NCI-H2029 (cell line): ENCODE data around the gene NPAS4.
"Not testable (repeated sequence)": the region's sequence is repeated elsewhere in the genome, so short reads cannot be mapped to it uniquely, and the experiment has no call there.

Experiments used
- DNase-seq: peaks from one replicate; lab custom pipeline; 2025; lab: John Stamatoyannopoulos, UW

Gene NPAS4

DNA sequence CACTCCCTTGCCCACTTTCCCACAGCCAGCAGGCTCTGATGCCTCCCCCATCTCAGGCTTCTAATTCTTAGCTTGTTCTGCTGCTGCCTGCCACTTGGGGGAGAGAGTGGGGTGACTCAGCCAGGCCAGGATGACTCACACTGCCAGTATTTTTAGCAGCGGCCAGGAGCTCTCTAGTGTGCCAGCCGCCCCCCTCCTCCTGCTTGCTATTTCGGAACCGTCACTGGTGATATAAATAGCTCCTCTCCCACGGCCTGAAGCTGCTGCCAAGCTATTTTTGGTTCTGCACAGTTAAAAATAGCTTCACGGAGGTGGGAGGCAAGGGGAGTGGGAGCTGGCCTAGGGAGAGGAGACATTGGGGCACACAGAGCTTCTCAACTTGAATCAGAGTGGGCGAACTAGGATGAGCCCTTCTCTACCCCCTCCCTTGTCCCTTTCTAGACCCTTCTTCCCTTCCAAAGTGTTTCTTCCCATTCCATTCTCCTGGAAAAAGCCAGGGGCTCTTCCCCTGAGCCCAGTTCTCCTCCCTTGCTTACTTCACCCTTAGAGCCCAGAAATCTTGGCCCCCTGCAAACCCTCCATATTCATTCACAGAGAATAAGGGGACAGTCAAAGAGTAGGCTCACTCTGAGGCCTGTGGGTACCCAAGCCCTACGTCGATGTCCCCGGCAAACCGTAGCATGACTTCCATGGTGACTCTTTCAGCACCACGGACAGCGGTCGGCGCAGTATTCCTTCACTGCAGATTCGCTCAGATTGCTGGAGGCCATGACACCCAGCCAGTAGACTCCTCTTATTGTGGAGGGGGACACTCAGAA, 2.5 kb upstream of the NPAS4 start:
- DNase-seq: peak; percentile 42

GRCh38 chr11:66418986-66419308, 1.9 kb upstream of the NPAS4 start:
- DNase-seq: no peak

- DNase-seq: peak; percentile 4
Measured at GRCh38 chr11:66419825-66420224, 1.0 kb upstream of the NPAS4 start.

DNA sequence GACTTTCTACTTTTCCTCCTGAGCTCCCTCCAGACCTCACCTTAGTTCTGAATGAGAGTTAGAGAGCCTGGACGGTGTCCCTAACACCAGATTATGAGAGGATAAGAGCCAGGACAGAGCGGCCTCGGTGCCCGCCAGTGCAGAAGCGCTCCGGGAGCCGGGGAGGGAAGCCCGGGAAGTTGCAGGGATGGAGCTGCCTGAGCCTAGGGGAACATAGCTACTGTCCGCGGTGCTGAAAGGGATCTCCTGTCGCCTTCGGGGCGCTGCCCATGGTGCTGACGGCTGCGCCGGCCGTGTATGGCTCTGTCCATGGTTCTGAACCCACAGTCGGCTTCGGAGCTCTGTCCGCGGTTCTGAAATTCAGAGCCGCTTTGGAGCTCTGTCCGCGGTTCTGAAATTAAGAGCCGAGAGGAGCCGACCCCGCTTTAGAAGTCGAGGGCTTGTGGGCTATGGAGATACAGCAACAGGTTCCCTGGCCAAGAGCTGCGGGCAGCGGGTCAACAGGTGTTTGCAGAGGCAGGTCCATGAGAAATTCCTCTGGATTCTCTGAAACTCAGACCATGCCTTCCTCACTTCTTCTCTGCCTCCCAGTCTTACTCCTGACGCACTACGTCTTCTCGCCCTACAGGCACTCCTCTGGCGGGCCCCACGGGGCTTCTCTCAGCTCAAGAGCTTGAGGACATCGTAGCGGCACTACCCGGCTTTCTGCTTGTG, 814 bp downstream of the NPAS4 start:
- DNase-seq: no peak

GRCh38 chr11:66426314-66426713, 5.5 kb downstream of the NPAS4 start:
- DNase-seq: no peak

- no peak for DNase-seq
Measured at GRCh38 chr11:66428933-66429332, 8.1 kb downstream of the NPAS4 start.

DNA sequence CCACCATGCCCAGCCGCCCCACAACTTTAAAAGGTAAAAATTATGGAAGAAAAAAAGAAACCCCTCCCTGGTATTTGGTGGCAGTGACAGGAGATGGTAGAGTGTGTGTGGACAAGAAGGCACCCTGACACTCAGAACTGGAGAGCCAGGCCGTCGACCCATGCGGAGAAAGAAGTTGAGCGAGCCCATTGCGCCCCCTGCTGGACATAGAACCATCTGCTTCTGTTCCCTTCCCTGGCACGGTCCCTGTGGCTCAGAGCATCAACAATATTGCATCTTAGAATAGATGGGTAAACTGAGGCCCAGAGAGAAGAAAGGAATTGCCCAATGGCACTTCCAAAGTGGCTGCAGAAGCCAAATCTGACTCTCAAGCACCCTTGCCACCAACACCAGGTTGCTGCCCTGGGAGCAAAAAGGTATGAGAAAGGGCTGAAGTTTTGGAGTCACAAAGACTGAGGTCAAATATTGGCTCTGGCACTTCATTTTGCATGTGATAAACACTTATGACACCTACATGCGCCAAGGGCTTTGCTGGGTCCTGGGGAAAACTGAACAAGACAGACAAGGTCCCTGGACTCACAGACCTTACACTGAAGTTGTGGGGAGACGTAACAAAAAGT, 9.3 kb downstream of the NPAS4 start:
- peak; percentile 46 for DNase-seq

DNA sequence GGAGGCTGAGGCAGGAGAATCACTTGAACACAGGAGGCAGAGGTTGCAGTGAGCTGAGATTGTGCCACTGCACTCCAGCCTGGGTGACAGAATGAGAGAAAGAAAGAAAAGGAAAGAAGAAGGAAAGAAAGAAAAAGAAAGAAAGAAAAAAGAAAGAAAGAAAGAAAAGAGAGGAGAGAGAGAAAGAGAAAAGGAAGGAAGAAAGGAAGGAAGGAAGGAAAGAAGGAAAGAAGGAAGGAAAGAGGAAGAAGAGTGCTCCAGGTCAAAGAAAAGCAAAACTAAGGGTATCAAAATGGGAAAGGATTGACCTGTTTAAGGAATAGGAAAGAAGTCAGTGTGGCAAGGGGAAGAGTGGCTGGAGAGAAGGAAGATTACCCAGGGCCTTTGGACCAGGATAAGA, 10.5 kb downstream of the NPAS4 start:
- not testable (repeated sequence) for DNase-seq

DNA sequence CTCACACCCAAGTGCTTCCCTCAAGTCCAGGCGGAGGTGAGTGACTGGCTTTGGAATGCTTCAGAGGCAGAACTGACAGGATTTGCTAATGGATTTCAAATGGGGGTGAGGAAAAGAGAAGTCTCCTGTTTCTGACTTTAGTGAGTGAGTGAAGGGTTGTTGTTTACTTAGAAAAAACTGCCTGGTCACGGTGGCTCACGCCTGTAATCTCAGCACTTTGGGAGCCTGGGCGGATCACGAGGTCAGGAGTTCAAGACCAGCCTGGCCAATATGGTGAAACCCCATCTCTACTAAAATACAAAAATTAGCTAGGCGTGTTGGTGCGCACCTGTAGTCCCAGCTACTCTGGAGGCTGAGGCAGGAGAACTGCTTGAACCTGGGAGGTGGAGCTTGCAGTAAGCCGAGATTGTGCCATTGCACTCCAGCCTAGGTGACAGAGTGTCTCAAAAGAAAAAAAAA, 11.1 kb downstream of the NPAS4 start:
- DNase-seq: not testable (repeated sequence)

DNA sequence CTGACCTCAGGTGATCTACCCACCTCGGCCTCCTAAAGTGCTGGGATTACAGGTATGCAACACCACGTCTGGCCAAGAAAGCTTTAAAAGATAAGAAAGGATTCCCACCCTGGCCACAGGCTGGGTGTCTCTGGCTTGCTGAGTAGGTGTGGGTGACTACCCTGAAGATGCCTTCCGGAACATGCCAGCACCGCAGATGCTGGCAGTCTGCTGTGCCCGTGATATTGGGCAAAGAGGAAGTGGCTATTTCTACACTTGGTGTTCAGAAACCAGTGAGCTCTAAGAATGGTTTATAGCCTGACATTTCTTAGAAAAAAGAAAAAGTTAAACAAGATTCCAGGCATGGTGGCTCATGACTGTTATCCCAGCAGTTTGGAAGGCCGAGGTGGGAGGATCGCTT, 11.8 kb downstream of the NPAS4 start:
- DNase-seq: no peak

DNA sequence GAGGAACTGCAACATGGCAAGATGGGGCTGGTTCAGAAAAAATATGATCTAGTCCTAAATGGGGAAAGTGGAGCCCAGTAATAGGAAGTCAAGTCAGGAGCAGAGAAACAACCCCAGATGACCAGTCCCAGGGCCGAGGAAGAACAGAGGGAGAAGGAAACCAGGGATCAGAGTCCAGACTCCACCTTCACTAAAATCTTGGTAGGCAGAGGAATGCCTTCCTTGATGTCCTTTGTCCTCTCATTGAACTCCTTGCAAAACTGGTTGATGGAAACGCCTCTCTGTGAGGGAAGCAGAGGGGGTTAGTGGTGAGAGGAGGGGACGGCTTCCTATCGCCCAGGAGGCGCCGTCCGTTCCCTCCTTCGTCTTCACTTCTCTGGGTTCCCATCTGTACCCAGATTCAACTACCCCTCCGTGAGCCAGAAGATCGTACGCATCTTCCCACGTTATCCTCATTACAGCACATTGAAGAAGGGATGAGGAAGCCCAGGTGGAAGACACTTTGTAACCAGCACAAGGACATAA, 17.2 kb downstream of the NPAS4 start:
- DNase-seq: no peak

- peak; percentile 96 for DNase-seq
Measured at GRCh38 chr11:66438504-66439466, 17.9 kb downstream of the NPAS4 start, which contains the start of gene MRPL11. Gene MRPL11 (minus strand): TSS chr11:66438848. CDS start chr11:66438754, 94 bp downstream.

- not testable (repeated sequence) for DNase-seq
Measured at GRCh38 chr11:66440101-66440939, 19.5 kb downstream of the NPAS4 start.

DNA sequence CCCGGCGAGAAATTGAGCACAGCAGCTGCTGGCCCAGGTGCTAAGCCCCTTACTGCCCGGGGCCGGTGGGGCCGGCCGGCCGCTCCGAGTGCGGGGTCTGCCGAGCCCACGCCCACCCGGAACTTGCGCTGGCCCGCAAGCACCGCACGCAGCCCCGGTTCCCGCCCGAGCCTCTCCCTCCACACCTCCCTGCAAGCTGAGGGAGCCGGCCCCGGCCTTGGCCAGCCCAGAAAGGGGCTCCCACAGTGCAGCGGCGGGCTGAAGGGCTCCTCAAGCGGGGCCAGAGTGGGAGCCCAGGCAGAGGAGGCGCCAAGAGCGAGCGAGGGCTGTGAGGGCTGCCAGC, 20.1 kb downstream of the NPAS4 start:
- DNase-seq: not testable (repeated sequence)

DNA sequence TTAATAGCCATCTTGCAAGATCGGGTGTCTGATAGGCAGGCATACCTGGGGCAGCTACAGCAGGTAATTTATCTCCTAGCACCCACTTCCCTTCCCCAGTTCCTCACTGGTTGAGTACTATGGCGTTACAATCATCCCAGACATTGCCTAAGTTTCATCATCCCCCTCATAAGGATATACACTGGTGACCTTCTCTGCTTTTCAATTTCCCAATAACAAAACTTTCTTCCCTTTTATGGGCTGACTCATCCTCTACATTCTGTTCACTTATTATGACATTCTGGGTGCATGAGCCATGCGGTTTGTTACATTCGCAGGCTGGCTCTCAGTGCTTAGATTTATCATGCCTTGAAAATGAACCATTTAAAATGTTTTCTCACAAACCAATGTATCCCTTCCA, 22.8 kb downstream of the NPAS4 start:
- DNase-seq: no peak

DNA sequence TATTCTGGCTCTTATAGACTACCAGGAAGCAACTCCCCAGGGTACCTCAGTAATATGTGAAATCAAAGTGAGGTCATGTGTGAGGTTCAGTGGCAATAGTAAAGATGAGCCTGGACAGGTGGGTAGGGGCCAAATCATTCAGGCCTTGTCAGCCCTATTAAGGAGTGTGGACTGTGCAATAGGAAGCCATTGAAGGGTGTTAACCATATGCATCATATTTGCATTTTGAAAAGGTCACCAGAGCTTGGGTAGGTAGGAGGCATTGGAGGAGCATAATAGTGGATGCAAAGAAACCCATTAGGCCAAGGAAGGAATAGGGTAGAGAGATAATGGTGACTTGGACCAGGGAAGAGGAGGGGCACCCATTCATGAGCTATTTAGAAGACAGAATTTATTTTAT, 26.2 kb downstream of the NPAS4 start:
- DNase-seq: no peak

- DNase-seq: no peak
Measured at GRCh38 chr11:66448523-66448922, 27.7 kb downstream of the NPAS4 start.

GRCh38 chr11:66450560-66450959, 29.7 kb downstream of the NPAS4 start:
- no peak for DNase-seq

GRCh38 chr11:66451663-66452062, 30.8 kb downstream of the NPAS4 start:
- no peak for DNase-seq

GRCh38 chr11:66454247-66454646, 33.4 kb downstream of the NPAS4 start:
- no peak for DNase-seq

GRCh38 chr11:66454828-66455227, 34.0 kb downstream of the NPAS4 start:
- DNase-seq: no peak
